Renal cortex interstitium (tissue), 11 donors: Measurements from ENCODE around the gene WDR88. TPM values are rescaled to one million over a fixed set of nuclear protein-coding genes. Genes with fewer than 3 reads are reported as not detected.
A peak's percentile ranks its signal among the peaks of the same experiment; 100 is the strongest.
"Not testable (repeated sequence)": the region's sequence is repeated elsewhere in the genome, so short reads cannot be mapped to it uniquely, and the experiment has no call there.

Experiments used
- DNase-seq, 11 donors: peaks; one replicate each; pipeline ENCODE4 v3.0.0-alpha.2; 2013; ENCODE audit warnings: low read depth in 9 of 11, low spot score in 4 of 11; ENCODE audit errors: extremely low read depth in 1 of 11
- polyA plus RNA-seq, 3 donors: library from polyadenylated mRNA; unstranded; fragments of 120-200 nt; gene quantifications; one replicate each; pipeline ENCODE4 v1.2.1, GENCODE V29; 2013; ENCODE audit not compliant: insufficient read length in 3 of 3

WDR88 gene
- polyA plus RNA-seq, 3 donors: 0.86 to 2.4 (median 1.3) TPM

GRCh38 chr19:33124207-33125098, 7.5 kb upstream of the WDR88 start:
- no peak for DNase-seq

GRCh38 chr19:33125929-33126388, 6.0 kb upstream of the WDR88 start:
- peak in 5 of 11 donors; percentile 24 to 37 (median 33) for DNase-seq

- DNase-seq: not testable (repeated sequence)
Measured at GRCh38 chr19:33126712-33127111, 5.2 kb upstream of the WDR88 start.

GRCh38 chr19:33129901-33130300, 2.0 kb upstream of the WDR88 start:
- no peak for DNase-seq

GRCh38 chr19:33130433-33130832, 1.5 kb upstream of the WDR88 start:
- DNase-seq: no peak

- DNase-seq: no peak
Measured at GRCh38 chr19:33132425-33132824, 511 bp downstream of the WDR88 start.

- peak in 1 of 11 donors; percentile 10 for DNase-seq
Measured at GRCh38 chr19:33133438-33134031, 1.6 kb downstream of the WDR88 start.

- DNase-seq: no peak
Measured at GRCh38 chr19:33134571-33135041, 2.7 kb downstream of the WDR88 start.

GRCh38 chr19:33139165-33139564, 7.3 kb downstream of the WDR88 start:
- DNase-seq: no peak

GRCh38 chr19:33143897-33144405, 12.0 kb downstream of the WDR88 start:
- peak in 7 of 11 donors; percentile 27 to 64 (median 47) for DNase-seq

GRCh38 chr19:33146209-33146608, 14.3 kb downstream of the WDR88 start:
- DNase-seq: no peak

- no peak for DNase-seq
Measured at GRCh38 chr19:33147538-33147937, 15.6 kb downstream of the WDR88 start.

- no peak for DNase-seq
Measured at GRCh38 chr19:33150852-33151518, 19.1 kb downstream of the WDR88 start.

GRCh38 chr19:33152176-33152575, 20.3 kb downstream of the WDR88 start:
- no peak for DNase-seq

- DNase-seq: not testable (repeated sequence)
Measured at GRCh38 chr19:33152625-33153024, 20.7 kb downstream of the WDR88 start.

GRCh38 chr19:33154313-33154712, 22.4 kb downstream of the WDR88 start:
- not testable (repeated sequence) for DNase-seq

GRCh38 chr19:33156334-33156733, 24.4 kb downstream of the WDR88 start:
- DNase-seq: no peak

GRCh38 chr19:33157906-33158305, 26.0 kb downstream of the WDR88 start:
- DNase-seq: no peak

- DNase-seq: no peak
Measured at GRCh38 chr19:33158365-33158764, 26.5 kb downstream of the WDR88 start.
